Right atrium auricular region (tissue), 2 donors: ENCODE data around the gene SSBP2. TPM values are rescaled to one million over a fixed set of nuclear protein-coding genes. Genes with fewer than 3 reads are reported as not detected.

ENCODE experiments used
- DNase-seq: peaks from one replicate; pipeline ENCODE4 v3.0.0-alpha.2; 2019; ENCODE audit warnings: low spot score
- H3K27ac ChIP-seq, 2 donors: fragments of 200-600 bp; sonication (generic); 1 replicate in 1 of 2; 2 replicates in 1 of 2; pipeline ENCODE4 v1.5.1; 2016 to 2019
- H3K27me3 ChIP-seq, 2 donors: fragments of 200-600 bp; sonication (generic); one replicate each; pipeline versions ENCODE4 v1.5.1 to v1.6.0; 2017 to 2019
- H3K36me3 ChIP-seq: fragments of 200-600 bp; sonication (generic); one replicate; pipeline ENCODE4 v1.5.1; 2016
- H3K4me1 ChIP-seq, 2 donors: fragments of 200-600 bp; sonication (generic); one replicate each; pipeline versions ENCODE4 v1.5.1 to v1.6.0; 2017 to 2019
- H3K4me3 ChIP-seq, 2 donors: fragments of 200-600 bp; sonication (generic); 1 replicate in 1 of 2; 2 replicates in 1 of 2; pipeline ENCODE4 v1.5.1; 2017 to 2019; ENCODE audit warnings: mild to moderate bottlenecking in 1 of 2, moderate library complexity in 1 of 2
- H3K9me3 ChIP-seq, 2 donors: fragments of 200-600 bp; sonication (generic); one replicate each; pipeline ENCODE4 v1.5.1; 2019
- CTCF ChIP-seq, 2 donors: fragments of 200-600 bp; sonication (generic); IDR thresholded peaks; one replicate each; pipeline ENCODE4 v1.5.1; 2019; ENCODE audit warnings: antibody characterized with exemption in 2 of 2
- total RNA-seq, 2 donors: library from RNA; depleted of rRNA; stranded (reverse); fragments of >200 nt; gene quantifications; one replicate each; pipeline ENCODE4 v1.1.0, GENCODE V29; 2016

The SSBP2 gene
- total RNA-seq, 2 donors from 2014 or later: 29.3 to 55.1 TPM

- H3K9me3 ChIP-seq: no peaks in the 10 kb centered on the region
- no peaks in the 10 kb centered on the region for H3K27me3 ChIP-seq
- no peak overlapping the region for H3K4me3 ChIP-seq
- TF ChIP-seq CTCF (IDR thresholded peaks at IDR 0.05): no peak
- DNase-seq: no peak
- H3K27ac ChIP-seq: no peak overlapping the region
- no peaks in the 10 kb centered on the region for H3K4me1 ChIP-seq
- H3K36me3 ChIP-seq: no peaks in the 10 kb centered on the region
These were observed 379.5 kb downstream of the SSBP2 start for GRCh38 chr5:81371354-81371876.

- TF ChIP-seq CTCF (IDR thresholded peaks at IDR 0.05): no peak
- no peak overlapping the region for H3K4me3 ChIP-seq
- no peaks in the 10 kb centered on the region for H3K36me3 ChIP-seq
- no peaks in the 10 kb centered on the region for H3K4me1 ChIP-seq
- no peaks in the 10 kb centered on the region for H3K9me3 ChIP-seq
- H3K27me3 ChIP-seq: no peaks in the 10 kb centered on the region
- DNase-seq: no peak
- H3K27ac ChIP-seq: no peak overlapping the region
These were observed 380.0 kb downstream of the SSBP2 start for GRCh38 chr5:81370912-81371311.

- Histone ChIP-seq H3K36me3 (no peaks in the 10 kb centered on the region), H3K9me3 (no peaks in the 10 kb centered on the region), H3K27me3 (no peaks in the 10 kb centered on the region), H3K27ac (no peak overlapping the region), H3K4me1 (no peaks in the 10 kb centered on the region), H3K4me3 (no peak overlapping the region)
- no peak for TF ChIP-seq CTCF (IDR thresholded peaks at IDR 0.05)
- no peak for DNase-seq
These were observed 385.4 kb downstream of the SSBP2 start for GRCh38 chr5:81365541-81365940.

GRCh38 chr5:81363093-81363871 lies 387.6 kb downstream of the SSBP2 start:
- no peak for TF ChIP-seq CTCF (IDR thresholded peaks at IDR 0.05)
- no peak for DNase-seq
- no peaks in the 10 kb centered on the region for H3K27me3 ChIP-seq
- no peaks in the 10 kb centered on the region for H3K9me3 ChIP-seq
- no peak overlapping the region for H3K27ac ChIP-seq
- H3K36me3 ChIP-seq: no peaks in the 10 kb centered on the region
- no peak overlapping the region for H3K4me3 ChIP-seq
- no peaks in the 10 kb centered on the region for H3K4me1 ChIP-seq

Other genes with a start within 250 kb of the SSBP2 start
- 1 to 10 TPM; 4.2 to 5.6 TPM for gene ATG10, start 220.9 kb upstream of the SSBP2 start, total RNA-seq